H9 (cell line): ENCODE measurements around the gene ATP6V0A4. TPM values are rescaled to one million over a fixed set of nuclear protein-coding genes. Genes with fewer than 3 reads are reported as not detected.

Experiments used
- DNase-seq: peaks from one replicate; pipeline ENCODE4 v3.0.0-alpha.2; 2017
- H2AFZ ChIP-seq: one replicate; pipeline ENCODE4 v1.6.1; 2013; ENCODE audit warnings: mild to moderate bottlenecking, low read length, control low read depth, moderate library complexity
- H2AK5ac ChIP-seq: 2 replicates; pipeline ENCODE4 v1.6.1; 2013; ENCODE audit warnings: low read length, control low read depth, mixed read lengths; ENCODE audit not compliant: insufficient read length
- H2BK120ac ChIP-seq: one replicate; pipeline ENCODE4 v1.6.1; 2013; ENCODE audit warnings: low read depth, mild to moderate bottlenecking, low read length, control low read depth, inconsistent platforms; ENCODE audit not compliant: poor library complexity, severe bottlenecking
- H2BK12ac ChIP-seq: 2 replicates; pipeline ENCODE4 v1.6.1; 2013; ENCODE audit warnings: low read length, control low read depth, mixed read lengths, low read depth; ENCODE audit not compliant: insufficient read length
- H2BK15ac ChIP-seq: 2 replicates; pipeline ENCODE4 v1.6.1; 2013; ENCODE audit warnings: low read depth, low read length, control low read depth
- H2BK20ac ChIP-seq: one replicate; pipeline ENCODE4 v1.6.1; 2013; ENCODE audit warnings: low read depth, mild to moderate bottlenecking, low read length, control low read depth, inconsistent platforms; ENCODE audit not compliant: poor library complexity, severe bottlenecking
- H2BK5ac ChIP-seq: 2 replicates; pipeline ENCODE4 v1.6.1; 2013; ENCODE audit warnings: low read length, control low read depth, mixed read lengths; ENCODE audit not compliant: insufficient read length
- H3K14ac ChIP-seq: 2 replicates; pipeline ENCODE4 v1.6.1; 2013; ENCODE audit warnings: low read length, control low read depth; ENCODE audit not compliant: insufficient read depth
- H3K18ac ChIP-seq: 2 replicates; pipeline ENCODE4 v1.6.1; 2013; ENCODE audit warnings: low read depth, mild to moderate bottlenecking, mixed read lengths, low read length, control low read depth; ENCODE audit not compliant: insufficient read length
- H3K23ac ChIP-seq: 2 replicates; pipeline ENCODE4 v1.6.1; 2013; ENCODE audit warnings: low read length, control low read depth, mixed read lengths, low read depth; ENCODE audit not compliant: insufficient read length
- H3K23me2 ChIP-seq: 2 replicates; pipeline ENCODE4 v1.6.1; 2013; ENCODE audit warnings: low read depth, mild to moderate bottlenecking, mixed read lengths, low read length, control low read depth; ENCODE audit not compliant: insufficient read length, poor library complexity, severe bottlenecking
- H3K27ac ChIP-seq: 2 replicates; pipeline ENCODE4 v1.5.1; 2013; ENCODE audit warnings: low read length, control low read depth, mixed read lengths, low read depth; ENCODE audit not compliant: insufficient read length
- H3K27me3 ChIP-seq: 2 replicates; pipeline ENCODE4 v1.6.1; 2013; ENCODE audit warnings: low read length, control low read depth, inconsistent platforms; ENCODE audit not compliant: insufficient read depth
- H3K4ac ChIP-seq: 2 replicates; pipeline ENCODE4 v1.6.1; 2013; ENCODE audit warnings: low read depth, mild to moderate bottlenecking, control low read depth, inconsistent platforms, low read length, moderate library complexity
- H3K4me1 ChIP-seq: 2 replicates; pipeline ENCODE4 v1.6.1; 2013; ENCODE audit warnings: low read length, control low read depth, inconsistent platforms; ENCODE audit not compliant: insufficient read depth
- H3K4me2 ChIP-seq: 2 replicates; pipeline ENCODE4 v1.6.1; 2013; ENCODE audit warnings: low read length, control low read depth, mixed read lengths; ENCODE audit not compliant: insufficient read length, insufficient read depth
- H3K56ac ChIP-seq: 2 replicates; pipeline ENCODE4 v1.6.1; 2013; ENCODE audit warnings: low read depth, mild to moderate bottlenecking, mixed read lengths, low read length, control low read depth; ENCODE audit not compliant: insufficient read length
- H3K79me1 ChIP-seq: 2 replicates; pipeline ENCODE4 v1.6.1; 2013; ENCODE audit warnings: low read depth, mild to moderate bottlenecking, moderate library complexity, low read length, control low read depth, inconsistent platforms; ENCODE audit not compliant: insufficient read depth, poor library complexity, severe bottlenecking
- H3K79me2 ChIP-seq: 2 replicates; pipeline ENCODE4 v1.6.1; 2013; ENCODE audit warnings: low read length, control low read depth, inconsistent platforms; ENCODE audit not compliant: insufficient read depth
- H3K9ac ChIP-seq: 2 replicates; pipeline ENCODE4 v1.6.1; 2013; ENCODE audit warnings: low read length, control low read depth, mixed read lengths; ENCODE audit not compliant: insufficient read length; ENCODE audit errors: extremely low read depth
- H3K9me3 ChIP-seq: one replicate; pipeline ENCODE4 v1.6.1; 2013; ENCODE audit warnings: low read depth, low read length, inconsistent platforms; ENCODE audit not compliant: control insufficient read depth
- H3T11ph ChIP-seq: one replicate; pipeline ENCODE4 v1.6.1; 2013; ENCODE audit warnings: mild to moderate bottlenecking, low read length, control low read depth, inconsistent platforms
- H4K20me1 ChIP-seq: one replicate; pipeline ENCODE4 v1.6.1; 2013; ENCODE audit not compliant: control insufficient read depth, insufficient read length, insufficient read depth
- H4K5ac ChIP-seq: 2 replicates; pipeline ENCODE4 v1.6.1; 2013; ENCODE audit warnings: low read depth, mild to moderate bottlenecking, mixed read lengths, low read length, control low read depth; ENCODE audit not compliant: insufficient read length
- H4K8ac ChIP-seq: replicated peaks from 2 replicates; pipeline ENCODE4 v1.6.1; 2013; ENCODE audit warnings: low read length, control low read depth, mixed read lengths, low read depth; ENCODE audit not compliant: insufficient read length
- H4K91ac ChIP-seq: 2 replicates; pipeline ENCODE4 v1.6.1; 2013; ENCODE audit warnings: low read depth, mild to moderate bottlenecking, moderate library complexity, mixed read lengths, low read length, control low read depth; ENCODE audit not compliant: insufficient read length
- H3K27ac Mint-ChIP-seq, 3 experiments: 2 replicates in 2 of 3; 3 replicates in 1 of 3; pipeline ENCODE4 v1.8.0; 2020 to 2021; ENCODE audit warnings: mixed read lengths in 3 of 3, mild to moderate bottlenecking in 1 of 3, moderate library complexity in 1 of 3
- H3K27me3 Mint-ChIP-seq: 2 replicates; pipeline ENCODE4 v1.8.0; 2021; ENCODE audit warnings: low read depth, mild to moderate bottlenecking, moderate library complexity, mixed read lengths
- H3K36me3 Mint-ChIP-seq, 3 experiments: 2 replicates in 2 of 3; 3 replicates in 1 of 3; pipeline ENCODE4 v1.8.0; 2020 to 2021; ENCODE audit warnings: low read depth in 3 of 3, mixed read lengths in 3 of 3; ENCODE audit not compliant: insufficient read depth in 1 of 3
- H3K4me1 Mint-ChIP-seq, 2 experiments: 2 replicates each; pipeline ENCODE4 v1.8.0; 2020; ENCODE audit warnings: mixed read lengths in 2 of 2
- H3K4me3 Mint-ChIP-seq, 2 experiments: 2 replicates in 1 of 2; 3 replicates in 1 of 2; pipeline ENCODE4 v1.8.0; 2020 to 2021; ENCODE audit warnings: mild to moderate bottlenecking in 2 of 2, mixed read lengths in 2 of 2, moderate library complexity in 1 of 2
- H3K9me3 Mint-ChIP-seq, 2 experiments: 2 replicates in 1 of 2; 3 replicates in 1 of 2; pipeline ENCODE4 v1.8.0; 2020; ENCODE audit warnings: mild to moderate bottlenecking in 2 of 2, mixed read lengths in 2 of 2, moderate library complexity in 1 of 2
- WGBS: extraction: QIAGEN DNeasy Blood & Tissue Kit; methylation state at CpG from one replicate; pipeline ENCODE4 v1.1.7; 2013; ENCODE audit warnings: missing lambda C conversion rate, low lambda C conversion rate, mixed read lengths; ENCODE audit not compliant: insufficient read length; ENCODE audit errors: extremely low coverage; 5-methylcytosine and 5-hydroxymethylcytosine counted together
- total RNA-seq: library from RNA; stranded (reverse); gene quantifications from 2 replicates; pipeline ENCODE4 v1.2.1, GENCODE V29; 2021
- TF ChIP-seq, protein P1 (sequence below): fragments of 200-600 bp; sonication (generic); conservative IDR thresholded peaks from 3 replicates; pipeline ENCODE4 v1.8.0; 2021; ENCODE audit warnings: antibody characterized with exemption, mild to moderate bottlenecking

ATP6V0A4 gene
- total RNA-seq, 1 experiment from 2014 or later: 0.79 TPM

- 0 out of 2 replicates have a peak, but pooled peaks cover 2% of the 10 kb centered on the region for H3K27me3 ChIP-seq
- no peaks in the 10 kb centered on the region for H3K23me2 ChIP-seq
- H4K5ac ChIP-seq: no peak overlapping the region
- H3K9ac ChIP-seq: no peak overlapping the region
- no peak overlapping the region for H3K4ac ChIP-seq
- H3T11ph ChIP-seq: no peak overlapping the region
- peaks cover 3% of the 10 kb centered on the region for H3K27me3 Mint-ChIP-seq
- H3K79me1 ChIP-seq: no peaks in the 10 kb centered on the region
- no peak overlapping the region for H2BK15ac ChIP-seq
- no peak overlapping the region for H3K56ac ChIP-seq
- no peak overlapping the region for H2BK120ac ChIP-seq
- H4K20me1 ChIP-seq: no peaks in the 10 kb centered on the region
- no peak overlapping the region for H2AFZ ChIP-seq
- no peak overlapping the region for H2BK5ac ChIP-seq
- no peaks in the 10 kb centered on the region for H3K79me2 ChIP-seq
- H3K14ac ChIP-seq: no peak overlapping the region
- no peak for DNase-seq
- H3K18ac ChIP-seq: no peak overlapping the region
- no peak overlapping the region for H3K4me3 Mint-ChIP-seq
- WGBS: no CpG with 5 or more reads among the region's 2 CpGs
- H4K91ac ChIP-seq: no peak overlapping the region
- H3K27ac Mint-ChIP-seq: no peak overlapping the region
- no peaks in the 10 kb centered on the region for H3K9me3 Mint-ChIP-seq
- H4K8ac ChIP-seq: no peak overlapping the region
- H2BK12ac ChIP-seq: no peak overlapping the region
- no peaks in the 10 kb centered on the region for H3K9me3 ChIP-seq
- H3K23ac ChIP-seq: no peak overlapping the region
- H3K4me2 ChIP-seq: no peak overlapping the region
- TF ChIP-seq, protein P1, sequence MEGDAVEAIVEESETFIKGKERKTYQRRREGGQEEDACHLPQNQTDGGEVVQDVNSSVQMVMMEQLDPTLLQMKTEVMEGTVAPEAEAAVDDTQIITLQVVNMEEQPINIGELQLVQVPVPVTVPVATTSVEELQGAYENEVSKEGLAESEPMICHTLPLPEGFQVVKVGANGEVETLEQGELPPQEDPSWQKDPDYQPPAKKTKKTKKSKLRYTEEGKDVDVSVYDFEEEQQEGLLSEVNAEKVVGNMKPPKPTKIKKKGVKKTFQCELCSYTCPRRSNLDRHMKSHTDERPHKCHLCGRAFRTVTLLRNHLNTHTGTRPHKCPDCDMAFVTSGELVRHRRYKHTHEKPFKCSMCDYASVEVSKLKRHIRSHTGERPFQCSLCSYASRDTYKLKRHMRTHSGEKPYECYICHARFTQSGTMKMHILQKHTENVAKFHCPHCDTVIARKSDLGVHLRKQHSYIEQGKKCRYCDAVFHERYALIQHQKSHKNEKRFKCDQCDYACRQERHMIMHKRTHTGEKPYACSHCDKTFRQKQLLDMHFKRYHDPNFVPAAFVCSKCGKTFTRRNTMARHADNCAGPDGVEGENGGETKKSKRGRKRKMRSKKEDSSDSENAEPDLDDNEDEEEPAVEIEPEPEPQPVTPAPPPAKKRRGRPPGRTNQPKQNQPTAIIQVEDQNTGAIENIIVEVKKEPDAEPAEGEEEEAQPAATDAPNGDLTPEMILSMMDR: no peak
- peaks cover 2 to 12% of the 10 kb centered on the region in 2 experiments for H3K4me1 Mint-ChIP-seq
- peaks cover under 1% of the 10 kb centered on the region; the same call in 1 of the 2 replicates for H3K4me1 ChIP-seq
- no peak overlapping the region for H2BK20ac ChIP-seq
- H3K36me3 Mint-ChIP-seq: no peaks in the 10 kb centered on the region
- H2AK5ac ChIP-seq: no peak overlapping the region
- no peak overlapping the region for H3K27ac ChIP-seq
Measured at GRCh38 chr7:138768241-138768640, 29.8 kb downstream of the ATP6V0A4 start.
